Measurements from ENCODE around the gene ATP11B. TPM values are rescaled to one million over a fixed set of nuclear protein-coding genes. Genes with fewer than 3 reads are reported as not detected.
"Not testable (repeated sequence)": the region's sequence is repeated elsewhere in the genome, so short reads cannot be mapped to it uniquely, and the experiment has no call there.

The ATP11B gene
- total RNA-seq, 4 donors from 2014 or later: 45.8 to 61.3 (median 49.4) TPM

DNA sequence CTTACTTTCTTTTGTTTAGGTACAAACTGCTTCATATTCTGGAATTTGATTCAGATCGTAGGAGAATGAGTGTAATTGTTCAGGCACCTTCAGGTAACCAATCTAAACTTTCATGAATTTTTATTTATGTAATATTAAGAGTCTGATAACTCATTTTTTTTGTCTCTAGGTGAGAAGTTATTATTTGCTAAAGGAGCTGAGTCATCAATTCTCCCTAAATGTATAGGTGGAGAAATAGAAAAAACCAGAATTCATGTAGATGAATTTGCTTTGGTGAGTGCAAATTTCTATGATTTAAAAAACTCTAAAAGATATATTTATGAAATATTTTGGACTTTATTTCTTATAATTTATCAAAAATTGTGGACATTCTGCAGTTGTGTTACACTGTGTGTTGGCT lies 75.8 kb downstream of the ATP11B start:
- no peak for DNase-seq (ENCODE audit: extremely low spot score)
- Histone ChIP-seq H3K4me3 (no peak overlapping the region), H3K27me3 (no peaks in the 10 kb centered on the region), H3K36me3 (peaks cover 20 to 95% (median 59%) of the 10 kb centered on the region in 4 donors), H3K27ac (replicated peaks in 1 of 4) (no peak overlapping the region), H3K9me3 (no peaks in the 10 kb centered on the region), H3K4me1 (no peaks in the 10 kb centered on the region)
- intact Hi-C loops (cut with DNase I): no loop called here
- TF ChIP-seq EP300 (IDR thresholded peaks at IDR 0.05): no peak
- TF ChIP-seq POLR2A (IDR thresholded peaks at IDR 0.05; ENCODE audit: low read depth): no peak
- TF ChIP-seq, protein P1, sequence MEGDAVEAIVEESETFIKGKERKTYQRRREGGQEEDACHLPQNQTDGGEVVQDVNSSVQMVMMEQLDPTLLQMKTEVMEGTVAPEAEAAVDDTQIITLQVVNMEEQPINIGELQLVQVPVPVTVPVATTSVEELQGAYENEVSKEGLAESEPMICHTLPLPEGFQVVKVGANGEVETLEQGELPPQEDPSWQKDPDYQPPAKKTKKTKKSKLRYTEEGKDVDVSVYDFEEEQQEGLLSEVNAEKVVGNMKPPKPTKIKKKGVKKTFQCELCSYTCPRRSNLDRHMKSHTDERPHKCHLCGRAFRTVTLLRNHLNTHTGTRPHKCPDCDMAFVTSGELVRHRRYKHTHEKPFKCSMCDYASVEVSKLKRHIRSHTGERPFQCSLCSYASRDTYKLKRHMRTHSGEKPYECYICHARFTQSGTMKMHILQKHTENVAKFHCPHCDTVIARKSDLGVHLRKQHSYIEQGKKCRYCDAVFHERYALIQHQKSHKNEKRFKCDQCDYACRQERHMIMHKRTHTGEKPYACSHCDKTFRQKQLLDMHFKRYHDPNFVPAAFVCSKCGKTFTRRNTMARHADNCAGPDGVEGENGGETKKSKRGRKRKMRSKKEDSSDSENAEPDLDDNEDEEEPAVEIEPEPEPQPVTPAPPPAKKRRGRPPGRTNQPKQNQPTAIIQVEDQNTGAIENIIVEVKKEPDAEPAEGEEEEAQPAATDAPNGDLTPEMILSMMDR (IDR thresholded peaks at IDR 0.05): no peak
- no peak for TF ChIP-seq POLR2AphosphoS5 (IDR thresholded peaks at IDR 0.05)
- WGBS: 96% methylated on average over 1 of the region's 1 CpG

DNA sequence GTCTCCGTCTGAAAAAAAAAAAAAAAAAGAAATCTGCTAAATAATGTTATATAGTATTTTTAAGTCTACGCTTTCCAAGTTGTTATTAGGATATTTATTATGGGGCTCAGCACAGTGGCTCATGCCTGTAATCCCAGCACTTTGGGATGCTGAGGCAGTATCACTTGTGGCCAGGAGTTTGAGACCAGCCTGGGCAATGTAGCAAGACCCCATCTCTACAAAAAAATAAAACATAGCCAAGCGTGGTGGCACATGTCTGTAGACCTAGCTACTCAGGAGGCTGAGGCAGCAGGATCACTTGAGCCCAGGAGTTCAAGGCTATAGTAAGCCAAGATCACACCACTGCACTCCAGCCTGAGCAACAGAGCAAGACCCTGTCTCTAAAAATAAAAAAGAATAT lies 77.6 kb downstream of the ATP11B start:
- H3K27me3 ChIP-seq; H3K9me3 ChIP-seq; H3K4me3 ChIP-seq; DNase-seq (ENCODE audit: extremely low spot score); intact Hi-C loops (cut with DNase I); H3K27ac ChIP-seq (replicated peaks in 1 of 4); H3K4me1 ChIP-seq: not testable (repeated sequence)
- 100% methylated on average over 3 of the region's 3 CpGs for WGBS
- peaks cover 28 to 98% (median 72%) of the 10 kb centered on the region in 4 donors for H3K36me3 ChIP-seq

DNA sequence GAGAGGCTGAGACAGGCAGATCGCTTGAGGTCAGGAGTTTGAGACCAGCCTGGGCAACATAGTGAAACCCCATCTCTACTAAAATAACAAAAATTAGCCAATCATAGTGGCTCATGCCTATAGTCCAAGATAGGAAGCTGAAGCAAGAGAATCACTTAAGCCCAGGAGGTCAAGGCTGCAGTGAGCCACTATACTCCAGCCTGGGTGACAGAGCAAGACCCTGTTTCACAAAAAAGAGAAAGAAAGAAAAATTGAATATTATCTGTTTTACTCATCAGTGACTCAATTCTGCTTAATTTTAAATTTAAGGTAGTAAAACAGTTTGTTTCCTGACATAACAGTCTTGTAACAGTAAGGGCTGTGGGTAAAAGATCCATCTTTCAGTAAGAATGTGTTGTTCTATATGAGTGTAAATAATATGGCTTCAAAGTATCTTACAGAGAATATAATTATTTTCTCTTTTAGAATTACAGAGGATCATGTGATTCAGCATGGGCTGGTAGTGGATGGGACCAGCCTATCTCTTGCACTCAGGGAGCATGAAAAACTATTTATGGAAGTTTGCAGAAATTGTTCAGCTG lies 85.8 kb downstream of the ATP11B start:
- TF ChIP-seq POLR2A (IDR thresholded peaks at IDR 0.05; ENCODE audit: low read depth): no peak
- TF ChIP-seq POLR2AphosphoS5 (IDR thresholded peaks at IDR 0.05): no peak
- no peak for TF ChIP-seq EP300 (IDR thresholded peaks at IDR 0.05)
- TF ChIP-seq, protein P1 (IDR thresholded peaks at IDR 0.05): no peak
- Histone ChIP-seq H3K27ac (replicated peaks in 1 of 4) (no peak overlapping the region), H3K9me3 (no peaks in the 10 kb centered on the region), H3K4me1 (no peaks in the 10 kb centered on the region), H3K4me3 (no peak overlapping the region), H3K27me3 (no peaks in the 10 kb centered on the region), H3K36me3 (peaks cover 8 to 79% (median 52%) of the 10 kb centered on the region in 4 donors)
- WGBS: 100% methylated on average over 1 of the region's 1 CpG
- DNase-seq (ENCODE audit: extremely low spot score): no peak
- intact Hi-C loops (cut with DNase I): no loop called here

DNA sequence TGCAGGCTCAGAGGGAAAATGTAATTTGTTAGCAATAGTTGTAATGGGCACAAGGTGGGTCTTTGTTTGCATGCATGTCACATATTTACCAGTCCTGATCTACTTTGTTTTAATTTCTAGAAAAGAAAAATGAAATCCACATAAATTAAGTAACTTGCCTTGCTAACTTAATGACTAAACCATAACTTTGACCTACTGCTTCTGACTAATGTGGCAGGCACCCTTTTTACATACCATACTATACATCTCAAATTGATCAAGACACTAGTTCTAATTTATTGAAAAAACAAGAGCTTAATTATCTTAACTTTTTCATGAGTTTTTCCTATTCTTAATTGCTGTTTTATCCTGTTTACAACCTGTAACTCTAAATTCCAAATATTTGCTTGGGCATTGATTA lies 93.2 kb downstream of the ATP11B start:
- intact Hi-C loops (cut with DNase I): no loop called here
- Histone ChIP-seq H3K27ac (replicated peaks in 1 of 4) (no peak overlapping the region), H3K36me3 (peaks cover 12 to 70% (median 42%) of the 10 kb centered on the region in 4 donors), H3K4me3 (no peak overlapping the region), H3K4me1 (no peaks in the 10 kb centered on the region), H3K27me3 (no peaks in the 10 kb centered on the region), H3K9me3 (no peaks in the 10 kb centered on the region)
- TF ChIP-seq EP300 (IDR thresholded peaks at IDR 0.05) (no peak), POLR2A (IDR thresholded peaks at IDR 0.05; ENCODE audit: low read depth) (no peak), POLR2AphosphoS5 (IDR thresholded peaks at IDR 0.05) (no peak)
- TF ChIP-seq, protein P1 (IDR thresholded peaks at IDR 0.05): no peak
- DNase-seq (ENCODE audit: extremely low spot score): no peak

DNA sequence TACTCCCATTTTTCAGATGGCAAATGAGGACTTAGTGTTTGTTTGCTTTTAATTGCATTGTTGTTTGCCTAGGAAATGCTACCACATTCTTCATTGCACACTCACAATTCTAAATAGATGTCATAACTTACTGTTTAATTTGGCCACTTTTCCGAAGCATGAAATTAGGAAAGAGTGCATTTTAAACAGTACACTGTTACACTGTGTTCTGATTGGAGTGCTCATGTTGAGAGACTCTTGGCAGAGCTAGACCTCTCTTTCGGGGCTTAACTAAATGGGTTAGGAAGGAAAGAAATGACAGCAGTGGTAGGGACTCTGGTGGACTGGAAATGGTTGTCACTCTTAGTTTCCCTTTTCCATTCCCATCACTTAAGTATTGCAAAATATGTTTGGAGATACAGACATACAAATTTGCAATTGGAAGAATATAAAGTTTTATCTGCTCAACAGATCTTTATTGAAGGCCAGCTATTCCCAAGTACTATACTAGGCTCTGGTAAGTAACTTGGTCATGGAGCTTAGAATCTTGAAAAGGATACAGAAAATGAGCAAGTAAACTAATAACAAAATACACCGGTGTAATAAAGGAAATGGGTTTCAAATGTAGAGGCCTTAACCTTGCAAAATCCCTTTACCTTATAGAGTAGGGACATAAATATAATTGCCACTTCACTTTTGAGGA lies 96.8 kb downstream of the ATP11B start:
- H3K36me3 ChIP-seq: peaks cover 12 to 73% (median 44%) of the 10 kb centered on the region in 4 donors
- no peak overlapping the region for H3K4me3 ChIP-seq
- no peaks in the 10 kb centered on the region for H3K9me3 ChIP-seq
- no peak for TF ChIP-seq EP300 (IDR thresholded peaks at IDR 0.05)
- TF ChIP-seq POLR2AphosphoS5 (IDR thresholded peaks at IDR 0.05): no peak
- TF ChIP-seq POLR2A (IDR thresholded peaks at IDR 0.05; ENCODE audit: low read depth): no peak
- TF ChIP-seq, protein P1 (IDR thresholded peaks at IDR 0.05): no peak
- no peak for DNase-seq (ENCODE audit: extremely low spot score)
- no peak overlapping the region for H3K27ac ChIP-seq (replicated peaks in 1 of 4)
- H3K4me1 ChIP-seq: no peaks in the 10 kb centered on the region
- intact Hi-C loops (cut with DNase I): no loop called here
- H3K27me3 ChIP-seq: no peaks in the 10 kb centered on the region
- WGBS: 94% methylated on average over 3 of the region's 3 CpGs

Data from esophagus muscularis mucosa (tissue), 4 donors.